GM18907 (cell line): ENCODE data around the gene SPINT4.
"Not testable (repeated sequence)": the region's sequence is repeated elsewhere in the genome, so short reads cannot be mapped to it uniquely, and the experiment has no call there.

ENCODE experiments used
- ATAC-seq: cut with Tn5 transposase; IDR thresholded peaks from one replicate; pipeline ENCODE4 v1.9.1; 2021; ENCODE audit warnings: mild to moderate bottlenecking, moderate library complexity; ENCODE audit not compliant: unreplicated experiment

SPINT4 gene

DNA sequence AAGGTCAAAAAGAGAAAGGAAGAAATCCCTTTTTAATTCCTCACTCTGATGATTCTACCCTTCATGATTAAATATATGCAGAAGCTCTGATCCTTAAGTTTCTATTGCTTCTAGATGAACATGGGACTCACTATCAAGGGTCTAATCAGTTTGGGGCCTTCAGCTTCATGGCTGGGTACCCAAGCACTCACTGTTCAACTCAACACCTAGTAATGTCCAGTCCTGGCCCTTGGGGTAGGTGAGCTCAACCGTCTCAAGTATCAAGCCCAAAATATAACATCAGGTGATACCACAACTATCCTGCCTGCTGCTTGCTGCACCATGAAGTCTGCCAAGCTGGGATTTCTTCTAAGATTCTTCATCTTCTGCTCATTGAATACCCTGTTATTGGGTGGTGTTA, at the start of gene SPINT4:
TSS of gene SPINT4 (plus strand) at position 301 of the 400 bp plus-strand sequence. CDS start at position 322, 21 bp downstream.
- ATAC-seq = no peak

DNA sequence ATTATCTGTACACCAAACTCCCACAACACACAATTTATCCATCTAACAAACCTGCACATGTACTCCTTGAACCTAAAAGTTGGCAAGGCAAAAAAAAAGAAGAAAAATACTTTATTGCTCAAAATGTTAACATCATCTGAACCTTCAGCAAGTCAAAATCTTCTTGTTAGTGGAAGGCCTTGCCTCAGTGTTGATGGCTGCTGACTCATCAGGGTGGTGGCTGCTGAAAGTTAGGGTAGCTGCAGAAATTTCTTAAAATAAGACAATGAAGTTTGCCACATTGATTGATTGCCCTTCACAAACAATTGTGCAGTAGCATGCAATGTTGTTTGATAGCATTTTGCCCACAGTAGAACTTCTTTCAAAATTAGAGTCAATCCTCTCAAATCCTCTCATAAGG, 49.4 kb upstream of the SPINT4 start:
- no peak for ATAC-seq

DNA sequence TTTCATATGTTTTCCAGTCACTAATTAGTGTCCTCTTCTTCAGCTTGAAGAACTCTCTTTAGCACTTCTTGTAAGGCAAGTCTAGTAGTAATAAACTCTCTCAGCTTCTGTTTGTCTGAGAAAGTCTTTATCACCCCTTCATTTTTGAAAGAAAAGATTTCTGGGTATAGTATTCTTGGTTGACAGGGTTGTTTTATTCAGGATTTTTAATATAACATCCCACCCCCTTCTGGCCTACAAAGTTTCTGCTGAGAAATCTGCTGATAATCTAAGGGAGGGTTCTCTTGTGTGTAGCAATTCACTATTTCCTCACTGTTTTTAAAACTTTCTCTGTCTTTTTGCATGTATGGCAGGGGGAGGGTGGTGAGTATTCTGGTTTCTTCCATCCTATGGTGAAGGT, 42.5 kb upstream of the SPINT4 start:
- ATAC-seq = no peak

DNA sequence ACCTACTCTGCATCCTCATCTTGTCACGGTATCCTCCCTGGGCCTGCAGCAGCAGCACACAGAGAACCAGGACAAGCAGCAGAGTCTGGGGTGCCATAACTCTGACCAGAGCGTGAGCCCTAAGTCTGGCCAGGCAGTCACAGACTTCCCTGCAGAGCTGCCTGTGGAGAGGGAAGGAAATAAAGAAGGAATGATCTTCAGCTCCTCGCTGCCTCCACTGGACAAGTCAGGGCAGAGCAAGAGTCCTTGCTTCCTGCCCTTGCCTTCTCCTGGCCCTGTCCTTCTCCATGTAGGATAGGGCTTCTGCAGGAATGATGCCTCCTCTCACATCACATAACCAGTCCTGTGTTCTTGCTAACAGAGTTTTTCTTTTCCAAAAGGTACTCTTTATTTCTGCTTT, 36.3 kb upstream of the SPINT4 start:
- ATAC-seq = no peak

DNA sequence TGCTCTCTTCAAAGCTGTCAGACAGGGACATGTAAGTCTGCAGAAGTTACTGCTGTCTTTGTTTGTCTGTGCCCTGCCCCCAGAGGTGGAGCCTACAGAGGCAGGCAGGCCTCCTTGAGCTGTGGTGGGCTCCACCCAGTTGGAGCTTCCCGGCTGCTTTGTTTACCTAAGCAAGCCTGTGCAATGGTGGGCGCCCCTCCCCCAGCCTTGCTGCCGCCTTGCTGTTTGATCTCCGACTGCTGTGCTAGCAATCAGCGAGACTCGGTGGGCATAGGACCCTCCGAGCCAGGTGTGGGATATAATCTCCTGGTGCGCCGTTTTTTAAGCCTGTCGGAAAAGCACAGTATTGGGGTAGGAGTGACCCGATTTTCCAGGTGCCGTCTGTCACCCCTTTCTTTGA, 28.8 kb upstream of the SPINT4 start:
- not testable (repeated sequence) for ATAC-seq

DNA sequence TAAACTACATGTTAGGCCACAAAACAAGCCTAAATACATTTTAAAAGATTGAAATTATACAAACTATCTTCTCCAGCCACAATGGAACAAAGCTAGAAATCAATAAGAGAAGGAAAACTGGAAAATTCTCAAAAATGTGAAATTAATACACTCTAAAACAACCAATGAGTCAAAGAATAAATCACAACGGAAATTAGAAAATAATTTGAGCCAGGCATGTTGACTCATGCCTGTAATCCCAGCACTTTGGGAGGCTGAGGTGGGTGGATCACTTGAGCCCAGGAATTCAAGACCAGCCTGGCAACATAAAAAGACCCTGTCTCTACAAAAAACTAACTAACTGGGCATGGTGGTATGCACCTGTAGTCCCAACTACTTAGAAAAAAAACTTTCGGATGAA, 26.7 kb upstream of the SPINT4 start:
- ATAC-seq = no peak

DNA sequence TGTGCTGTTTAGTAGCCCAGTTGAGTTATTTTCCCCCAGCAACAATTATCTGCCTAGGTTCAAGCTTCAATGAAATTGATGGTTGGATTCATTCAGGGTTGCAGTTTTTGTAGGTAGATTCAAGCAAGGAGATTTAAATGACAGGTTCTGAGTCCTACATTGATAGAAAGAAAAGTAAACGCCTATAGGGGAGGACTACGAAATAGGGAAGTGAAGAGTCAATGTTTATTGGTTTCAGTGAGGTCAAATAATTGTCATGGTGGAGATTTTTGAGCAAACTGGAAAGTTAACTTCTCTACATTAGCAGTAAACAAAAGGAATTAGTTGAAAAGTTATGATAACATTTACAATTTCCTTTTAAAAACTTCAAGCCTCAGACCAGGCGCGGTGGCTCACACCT, 21.0 kb upstream of the SPINT4 start:
- ATAC-seq = no peak

DNA sequence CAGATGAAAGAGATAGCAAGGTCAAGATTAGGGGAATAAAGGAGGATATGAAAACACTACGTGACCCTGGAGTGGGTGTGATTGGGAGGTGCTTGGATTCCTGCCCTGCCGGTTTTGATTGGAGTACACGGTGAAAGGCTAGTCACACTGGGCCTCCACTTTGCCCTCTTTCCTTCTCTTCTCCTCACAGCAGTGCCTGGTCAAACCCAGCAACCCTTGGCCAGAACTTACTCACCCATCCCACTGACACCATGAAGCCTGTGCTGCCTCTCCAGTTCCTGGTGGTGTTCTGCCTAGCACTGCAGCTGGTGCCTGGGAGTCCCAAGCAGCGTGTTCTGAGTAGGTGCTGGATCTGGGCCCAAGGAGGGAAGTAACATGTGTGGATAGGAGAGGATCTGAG, 20.3 kb upstream of the SPINT4 start, which contains the start of gene WFDC13:
TSS of gene WFDC13 (plus strand) at position 166 of the 400 bp plus-strand sequence. CDS start at position 252, 86 bp downstream.
- ATAC-seq = no peak

DNA sequence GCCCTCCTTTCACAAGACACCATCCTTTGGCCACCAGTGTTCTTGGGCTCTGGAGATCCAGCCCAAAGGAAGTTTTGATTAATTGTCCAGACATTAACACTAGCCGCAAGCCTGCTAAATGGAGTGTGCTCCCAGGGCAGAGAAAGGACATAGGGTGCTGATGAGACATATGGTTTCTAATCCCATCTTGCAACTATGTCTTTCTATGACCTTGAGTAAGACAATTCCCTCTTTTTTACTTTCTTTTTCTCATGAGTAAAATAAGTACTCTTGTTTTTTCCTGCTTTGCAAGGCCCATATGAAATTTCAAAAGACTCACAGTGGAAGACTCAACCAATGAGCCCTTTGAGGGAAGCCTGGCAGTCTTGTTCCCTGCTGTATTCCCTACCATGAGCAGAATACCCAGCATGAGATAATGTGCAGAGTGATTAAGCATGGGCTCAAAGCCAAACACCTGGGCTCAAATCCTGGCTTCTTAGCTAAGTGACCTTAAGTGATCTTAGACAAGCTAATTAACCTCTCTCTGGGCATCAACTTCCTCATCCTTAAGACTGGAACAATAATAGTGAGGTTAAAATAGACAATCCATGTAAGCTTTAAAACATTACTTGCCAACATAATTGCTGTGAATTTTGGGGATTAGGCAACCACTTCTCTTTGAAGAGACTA, 17.0 kb upstream of the SPINT4 start, which contains the start of gene WFDC10B:
TSS of gene WFDC10B (minus strand) at position 51 of the 669 bp plus-strand sequence. CDS start 19,027 bp downstream, outside the sequence.
- no peak for ATAC-seq

DNA sequence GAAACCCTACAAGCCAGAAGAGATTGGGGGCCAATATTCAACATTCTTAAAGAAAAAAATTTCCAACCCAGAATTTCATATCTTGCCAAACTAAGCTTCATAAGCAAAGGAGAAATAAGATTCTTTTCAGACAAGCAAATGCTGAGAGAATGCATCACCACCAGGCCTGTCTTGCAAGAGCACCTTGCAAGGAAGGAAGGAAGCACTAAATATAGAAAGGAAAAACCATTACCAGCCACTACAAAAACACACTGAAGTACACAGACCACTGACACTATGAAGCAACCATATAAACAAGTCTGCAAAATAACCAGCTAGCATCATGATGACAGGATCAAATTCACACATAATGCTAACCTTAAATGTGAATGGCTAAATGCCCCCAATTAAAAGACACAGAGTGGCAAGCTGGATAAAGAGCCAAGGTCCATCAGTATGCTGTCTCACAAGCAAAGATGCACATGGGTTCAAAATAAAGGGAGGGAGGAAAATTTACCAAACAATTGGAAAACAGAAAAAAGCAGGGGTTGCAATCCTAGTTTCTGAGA, 5.9 kb upstream of the SPINT4 start:
- ATAC-seq = not testable (repeated sequence)

DNA sequence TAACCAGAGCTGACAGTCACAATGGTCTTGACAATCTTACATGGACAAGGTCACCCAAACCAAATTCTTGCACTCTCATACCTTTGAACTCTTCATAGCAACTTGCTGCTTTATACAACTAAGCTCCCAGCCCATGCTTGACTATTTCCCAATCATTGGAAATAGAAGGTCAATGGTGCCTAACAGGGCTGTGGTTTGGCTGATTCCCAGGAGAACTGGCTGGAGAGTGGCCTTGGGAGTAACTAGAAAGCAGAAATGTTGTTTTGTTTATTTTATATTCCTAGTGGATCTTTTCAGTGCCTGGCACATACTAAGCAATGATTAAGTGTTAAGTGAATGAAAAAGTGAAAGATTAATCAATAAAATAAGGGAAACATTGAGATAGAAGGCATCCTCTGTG, 3.0 kb downstream of the SPINT4 start:
- no peak for ATAC-seq

DNA sequence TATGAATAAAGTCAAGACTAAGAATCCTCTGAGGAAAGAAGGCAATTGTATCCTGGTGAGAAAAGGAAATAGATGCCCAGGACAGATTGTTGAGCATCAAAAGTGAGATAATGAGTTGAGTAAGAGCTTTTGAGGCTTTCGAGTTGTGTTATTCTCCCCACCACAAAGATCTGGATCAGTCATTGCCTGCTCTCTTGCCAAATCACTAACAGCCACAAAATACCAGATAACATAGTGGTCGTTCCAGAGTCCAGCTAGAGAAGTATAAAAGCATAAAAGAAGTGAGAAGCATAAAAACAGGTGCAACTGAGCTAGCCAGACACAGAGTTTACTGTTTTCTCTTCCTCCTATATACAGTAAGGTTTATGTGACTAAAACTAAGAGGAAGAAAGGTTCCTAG, 4.9 kb downstream of the SPINT4 start:
- ATAC-seq = no peak

DNA sequence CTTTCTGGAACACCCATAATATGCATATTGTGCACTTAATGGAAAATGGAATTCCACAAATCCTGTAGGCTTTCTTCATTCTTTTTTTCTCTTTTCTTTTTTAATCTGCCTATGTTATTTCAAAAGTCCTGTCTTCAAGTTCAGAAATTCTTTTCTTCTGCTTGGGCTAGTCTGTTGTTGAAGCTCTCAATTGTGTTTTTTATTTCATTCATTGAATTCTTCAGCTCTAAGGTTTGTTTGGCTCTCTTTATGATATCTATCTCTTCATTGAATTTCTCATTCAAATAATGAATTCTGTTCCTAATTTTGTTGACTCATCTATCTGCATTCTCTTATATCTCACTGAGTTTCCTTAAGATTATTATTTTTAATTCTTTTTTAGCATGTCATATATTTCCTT, 10.1 kb downstream of the SPINT4 start:
- no peak for ATAC-seq

DNA sequence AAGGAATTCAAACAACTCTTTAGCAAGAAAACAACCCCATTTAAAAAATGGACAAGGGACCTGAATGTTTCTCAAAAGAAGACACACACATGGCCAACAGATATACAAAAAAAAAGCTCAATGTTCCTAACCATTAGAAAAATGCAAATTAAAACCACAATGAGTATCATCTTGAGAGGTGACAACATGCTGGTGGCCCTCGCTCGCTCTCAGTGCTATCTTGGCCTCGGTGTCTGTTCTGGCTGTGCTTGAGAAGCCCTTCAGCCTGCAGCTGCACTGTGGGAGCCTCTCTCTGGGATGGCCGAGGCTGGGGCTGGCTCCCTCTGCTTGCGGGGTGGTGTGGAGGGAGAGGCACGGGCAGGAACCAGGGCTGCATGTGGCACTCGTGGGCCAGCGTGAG, 13.4 kb downstream of the SPINT4 start:
- no peak for ATAC-seq

DNA sequence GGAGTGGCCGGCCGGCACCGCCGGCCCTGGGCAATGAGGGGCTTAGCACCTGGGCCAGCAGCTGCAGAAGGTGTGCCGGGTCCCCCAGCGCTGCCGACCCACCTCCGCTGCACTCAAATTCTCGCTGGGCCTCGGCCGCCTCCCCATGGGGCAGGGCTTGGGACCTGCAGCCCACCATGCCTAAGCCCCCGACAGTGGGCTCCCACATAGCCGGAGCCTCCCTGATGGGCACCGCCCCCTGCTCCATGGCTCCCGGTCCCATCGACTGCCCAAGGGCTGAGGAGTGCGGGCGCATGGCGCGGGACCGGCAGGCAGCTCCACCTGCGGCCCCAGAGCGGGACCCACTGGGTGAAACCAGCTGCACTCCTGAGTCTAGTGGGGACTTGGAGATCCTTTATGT, 13.8 kb downstream of the SPINT4 start:
- ATAC-seq = no peak

DNA sequence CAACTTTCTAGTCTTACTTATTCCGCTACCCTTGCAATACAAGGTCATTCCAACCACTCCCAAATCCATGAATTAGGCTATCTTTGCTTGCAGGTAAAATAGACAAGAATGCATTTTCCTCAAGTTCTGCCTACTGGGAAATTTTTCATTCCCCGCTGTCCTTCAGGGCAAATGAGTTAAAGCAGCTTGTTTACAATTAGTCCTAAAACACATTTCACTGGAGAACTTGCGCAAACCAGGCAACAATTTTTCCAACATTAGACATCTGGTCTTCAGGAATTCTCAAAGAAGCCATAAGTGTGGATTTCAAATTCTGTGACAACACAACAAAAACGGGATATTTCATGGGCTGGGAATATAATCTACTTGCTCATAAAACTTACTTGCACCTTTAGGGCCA, 20.4 kb downstream of the SPINT4 start:
- no peak for ATAC-seq

DNA sequence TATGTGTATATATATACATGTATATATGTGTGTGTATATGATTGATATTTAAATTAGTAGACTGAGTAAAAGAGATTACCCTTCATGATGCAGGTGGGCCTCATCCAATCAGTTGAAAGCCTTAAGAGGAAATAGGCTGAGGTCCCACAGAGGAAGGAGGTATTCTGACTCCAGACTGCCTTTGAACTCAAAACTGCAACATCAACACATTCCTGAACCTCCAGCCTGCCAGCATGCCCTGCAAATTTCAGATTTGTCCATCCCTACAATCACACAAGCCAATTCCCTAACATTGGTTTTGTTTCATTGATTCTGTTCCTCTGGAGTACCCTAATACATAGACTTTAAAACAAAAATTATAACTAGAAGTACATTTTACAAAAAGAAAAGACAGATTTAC, 22.9 kb downstream of the SPINT4 start:
- no peak for ATAC-seq

DNA sequence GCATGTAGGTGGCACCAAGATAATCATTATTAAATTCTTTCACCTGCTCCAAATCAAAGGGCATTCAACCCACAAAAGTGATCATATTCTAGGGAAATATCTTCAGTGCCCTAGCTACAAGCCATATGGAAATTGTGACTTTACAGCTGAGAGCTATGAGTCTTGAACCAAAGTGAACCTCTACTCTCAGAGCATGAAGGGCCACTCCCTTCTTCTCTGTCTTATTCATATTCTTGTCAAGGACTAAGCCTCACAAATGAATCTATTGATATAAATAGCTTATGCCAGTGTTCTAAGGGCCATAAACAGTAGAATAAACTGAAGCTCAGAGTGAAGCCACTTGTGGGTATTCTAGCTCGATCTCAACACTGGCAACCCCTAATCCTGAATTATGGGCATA, 29.6 kb downstream of the SPINT4 start:
- ATAC-seq = no peak

DNA sequence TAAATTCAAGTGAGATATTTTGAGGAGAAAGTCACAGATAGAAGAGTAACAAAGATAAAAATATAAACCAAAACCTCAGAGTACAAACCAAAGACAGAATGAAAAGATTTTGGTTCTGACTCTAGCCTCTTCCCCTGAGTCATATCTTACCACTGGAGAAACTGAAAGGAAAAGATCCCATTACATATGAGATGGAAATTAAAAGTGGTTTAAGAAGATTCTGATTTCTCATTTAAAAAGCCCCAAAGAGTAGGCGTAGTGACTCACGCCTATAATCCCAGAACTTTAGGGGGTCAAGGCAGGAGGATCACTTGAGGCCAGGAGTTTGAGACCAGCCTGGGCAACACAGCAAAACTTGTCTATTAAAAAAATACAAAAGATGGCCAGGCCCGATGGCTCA, 30.6 kb downstream of the SPINT4 start:
- no peak for ATAC-seq

DNA sequence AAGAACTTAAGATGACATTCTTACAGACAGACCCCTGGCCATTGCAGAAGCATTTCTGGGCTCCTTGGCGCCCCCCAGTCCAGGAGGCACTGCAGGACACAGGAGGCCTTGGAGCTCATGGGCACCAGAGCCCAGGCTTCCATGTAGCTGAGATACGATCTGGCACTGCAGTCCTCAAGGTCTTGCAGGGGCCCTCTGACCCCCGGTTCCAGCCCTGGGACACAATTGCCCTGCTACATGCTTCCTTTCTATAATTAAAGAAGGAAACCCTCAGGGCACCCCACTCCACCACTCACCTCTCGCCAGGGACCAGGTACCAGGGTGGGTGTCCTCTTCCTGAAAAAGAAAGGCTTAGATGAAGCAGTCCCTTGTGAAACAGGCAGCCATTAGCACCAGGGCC, 35.9 kb downstream of the SPINT4 start:
- ATAC-seq = no peak

DNA sequence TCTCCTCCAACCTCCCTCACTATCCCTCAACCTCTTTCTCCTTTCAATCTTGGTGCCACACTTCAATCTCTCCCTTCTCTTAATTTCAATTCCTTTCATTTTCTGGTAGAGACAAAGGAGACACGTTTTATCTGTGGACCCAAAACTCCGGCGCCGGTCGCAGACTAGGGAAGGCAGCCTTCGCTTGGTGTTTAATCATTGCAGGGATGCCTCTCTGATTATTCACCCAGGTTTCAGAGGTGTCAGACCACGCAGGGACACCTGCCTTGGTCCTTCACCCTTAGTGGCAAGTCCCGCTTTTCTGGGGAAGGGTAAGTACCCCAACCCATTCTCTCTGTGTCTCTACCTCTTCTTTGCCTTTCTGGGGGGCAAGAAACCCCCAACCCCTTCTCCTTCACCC, 37.8 kb downstream of the SPINT4 start:
- not testable (repeated sequence) for ATAC-seq

DNA sequence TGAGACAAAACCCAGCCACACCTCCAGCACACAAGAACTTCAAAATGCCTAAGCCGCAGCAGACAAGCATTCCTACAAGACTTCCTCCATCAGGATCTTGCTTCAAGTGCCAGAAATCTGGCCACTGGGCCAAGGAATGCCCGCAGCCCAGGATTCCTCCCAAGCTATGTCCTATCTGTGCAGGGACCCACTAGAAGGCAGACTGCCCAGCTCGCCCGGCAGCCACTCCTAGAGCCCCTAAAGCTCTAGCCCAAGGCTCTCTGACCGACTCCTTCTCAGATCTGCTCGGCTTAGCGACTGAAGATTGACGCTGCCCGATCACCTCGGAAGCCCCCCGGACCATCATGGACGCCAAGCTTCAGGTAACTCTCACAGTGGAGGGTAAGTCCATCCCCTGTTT, 39.8 kb downstream of the SPINT4 start:
- ATAC-seq = not testable (repeated sequence)
